GM18873 (cell line): ENCODE results near the gene ZNRF3.
"Not testable (repeated sequence)": the region's sequence is repeated elsewhere in the genome, so short reads cannot be mapped to it uniquely, and the experiment has no call there.

Experiments
- ATAC-seq: cut with Tn5 transposase; IDR thresholded peaks from one replicate; pipeline ENCODE4 v1.9.1; 2021; ENCODE audit warnings: mild to moderate bottlenecking, moderate library complexity, moderate number of reproducible peaks; ENCODE audit not compliant: unreplicated experiment, low FRiP score

ZNRF3 gene

GRCh38 chr22:28905256-28905832 is 22.0 kb downstream of the ZNRF3 start:
- ATAC-seq = no peak

- ATAC-seq = no peak
These were observed 22.9 kb downstream of the ZNRF3 start for GRCh38 chr22:28906312-28906711.

GRCh38 chr22:28907311-28908008 is 24.1 kb downstream of the ZNRF3 start:
- ATAC-seq = no peak

GRCh38 chr22:28908810-28909209 is 25.4 kb downstream of the ZNRF3 start:
- ATAC-seq = not testable (repeated sequence)

- ATAC-seq = no peak
These were observed 26.0 kb downstream of the ZNRF3 start for GRCh38 chr22:28909375-28909774.

GRCh38 chr22:28910569-28911303 is 27.4 kb downstream of the ZNRF3 start:
- ATAC-seq = no peak

GRCh38 chr22:28911304-28911690 is 27.9 kb downstream of the ZNRF3 start:
- ATAC-seq = no peak

- ATAC-seq = no peak
These were observed 28.7 kb downstream of the ZNRF3 start for GRCh38 chr22:28911777-28912669.

GRCh38 chr22:28914201-28914600 is 30.8 kb downstream of the ZNRF3 start:
- no peak for ATAC-seq

- no peak for ATAC-seq
These were observed 32.6 kb downstream of the ZNRF3 start for GRCh38 chr22:28915969-28916368.

- no peak for ATAC-seq
These were observed 34.6 kb downstream of the ZNRF3 start for GRCh38 chr22:28917747-28918549.

GRCh38 chr22:28918550-28919271 is 35.3 kb downstream of the ZNRF3 start:
- ATAC-seq = no peak

- ATAC-seq = no peak
These were observed 37.6 kb downstream of the ZNRF3 start for GRCh38 chr22:28920757-28921584.

GRCh38 chr22:28921585-28921879 is 38.2 kb downstream of the ZNRF3 start:
- ATAC-seq = no peak

- no peak for ATAC-seq
These were observed 39.3 kb downstream of the ZNRF3 start for GRCh38 chr22:28922540-28923244.

- no peak for ATAC-seq
These were observed 40.7 kb downstream of the ZNRF3 start for GRCh38 chr22:28923826-28924732.

GRCh38 chr22:28925916-28926315 is 42.5 kb downstream of the ZNRF3 start:
- ATAC-seq = no peak
